Spinal cord (tissue), 10 donors: ENCODE data around the gene SAMD5. TPM values are rescaled to one million over a fixed set of nuclear protein-coding genes. Genes with fewer than 3 reads are reported as not detected.

ENCODE experiments used
- DNase-seq, 6 donors: peaks; one replicate each; pipeline versions ENCODE4 v3.0.0 to v3.0.0-alpha.2; 2013 to 2015; ENCODE audit warnings: low spot score in 6 of 6, low read depth in 4 of 6
- H3K27ac ChIP-seq: one replicate; pipeline ENCODE4 v1.5.1; 2013; ENCODE audit warnings: low read depth, low read length, control low read depth
- H3K27me3 ChIP-seq: one replicate; pipeline ENCODE4 v1.6.1; 2013; ENCODE audit warnings: low read length; ENCODE audit not compliant: control insufficient read depth, insufficient read depth
- H3K36me3 ChIP-seq: one replicate; pipeline ENCODE4 v1.6.1; 2013; ENCODE audit warnings: low read length; ENCODE audit not compliant: control insufficient read depth, insufficient read depth
- H3K4me1 ChIP-seq: one replicate; pipeline ENCODE4 v1.6.1; 2013; ENCODE audit warnings: low read length; ENCODE audit not compliant: control insufficient read depth, insufficient read depth
- H3K4me3 ChIP-seq: one replicate; pipeline ENCODE4 v1.5.1; 2013; ENCODE audit warnings: low read depth, low read length, control low read depth
- H3K9me3 ChIP-seq: one replicate; pipeline ENCODE4 v1.6.1; 2013; ENCODE audit warnings: low read length; ENCODE audit not compliant: control insufficient read depth, insufficient read depth
- WGBS: methylation state at CpG from one replicate; pipeline ENCODE4 v1.1.5; 2013; ENCODE audit warnings: missing lambda C conversion rate; ENCODE audit not compliant: insufficient coverage; 5-methylcytosine and 5-hydroxymethylcytosine counted together
- polyA plus RNA-seq, 2 donors: library from polyadenylated mRNA; unstranded; fragments of 120-200 nt; gene quantifications; one replicate each; pipeline ENCODE4 v1.2.1, GENCODE V29; 2013; ENCODE audit not compliant: insufficient read length in 2 of 2
- total RNA-seq, 2 donors: library from RNA; depleted of rRNA in 1 of 2; stranded (reverse); fragments of 120-200 nt in 1 of 2; fragments of >200 nt in 1 of 2; gene quantifications; one replicate each; pipeline versions ENCODE4 v1.2.3 to v1.2.4, GENCODE V29; 2013 to 2014
- donor health status: healthy.

The SAMD5 gene
- total and polyA plus RNA-seq, 4 donors = 3.5 to 9.2 (median 6.1) TPM

DNA sequence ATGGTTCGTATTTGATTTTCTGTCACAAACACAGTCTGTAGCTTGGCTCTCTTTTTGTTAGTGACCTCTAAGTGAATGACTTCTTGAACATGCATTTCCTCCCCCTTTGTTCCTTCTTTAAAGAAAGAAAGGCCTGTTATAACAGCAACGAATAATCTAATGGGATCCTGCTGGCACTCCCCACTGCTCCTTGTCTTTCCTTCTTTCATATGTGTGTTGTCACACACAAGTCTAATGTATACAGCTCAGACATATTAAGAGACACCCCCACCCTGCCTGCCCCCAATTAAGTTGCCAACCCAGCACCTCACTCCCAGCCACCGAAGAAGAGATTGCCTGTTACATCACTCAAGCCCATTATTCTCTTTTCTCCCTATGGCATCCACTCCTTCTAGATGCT, 4.9 kb upstream of the SAMD5 start:
- WGBS = no CpG with 5 or more reads among the region's 3 CpGs
- Histone ChIP-seq H3K27me3 (peaks cover 10% of the 10 kb centered on the region), H3K36me3 (no peaks in the 10 kb centered on the region), H3K4me1 (peaks cover 17% of the 10 kb centered on the region), H3K27ac (no peak overlapping the region), H3K9me3 (no peaks in the 10 kb centered on the region), H3K4me3 (no peak overlapping the region)
- DNase-seq = no peak

DNA sequence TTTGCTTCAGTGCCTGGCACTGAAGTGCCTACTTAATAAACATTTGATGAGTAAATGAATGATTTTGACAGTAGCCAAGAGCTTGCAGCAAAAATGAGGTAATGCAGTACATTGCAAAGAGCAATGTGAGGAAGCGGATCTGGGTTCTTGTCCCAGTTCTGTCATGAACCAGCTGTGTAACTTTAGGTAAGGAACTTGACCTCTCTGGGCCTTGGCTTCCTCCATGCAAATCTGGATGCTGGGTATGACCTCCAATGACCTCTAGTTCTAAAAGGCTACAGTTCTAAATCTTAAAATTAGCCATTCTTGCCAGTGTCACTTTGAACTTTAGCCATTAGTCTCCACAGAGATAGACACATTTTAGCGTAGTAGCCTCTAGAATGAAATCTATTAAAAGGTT, 3.6 kb upstream of the SAMD5 start:
- WGBS = 93% methylated on average over 1 of the region's 2 CpGs
- no peaks in the 10 kb centered on the region for H3K9me3 ChIP-seq
- no peak overlapping the region for H3K4me3 ChIP-seq
- peaks cover 21% of the 10 kb centered on the region for H3K4me1 ChIP-seq
- H3K36me3 ChIP-seq = no peaks in the 10 kb centered on the region
- no peak for DNase-seq
- H3K27me3 ChIP-seq = peaks cover 21% of the 10 kb centered on the region
- no peak overlapping the region for H3K27ac ChIP-seq

DNA sequence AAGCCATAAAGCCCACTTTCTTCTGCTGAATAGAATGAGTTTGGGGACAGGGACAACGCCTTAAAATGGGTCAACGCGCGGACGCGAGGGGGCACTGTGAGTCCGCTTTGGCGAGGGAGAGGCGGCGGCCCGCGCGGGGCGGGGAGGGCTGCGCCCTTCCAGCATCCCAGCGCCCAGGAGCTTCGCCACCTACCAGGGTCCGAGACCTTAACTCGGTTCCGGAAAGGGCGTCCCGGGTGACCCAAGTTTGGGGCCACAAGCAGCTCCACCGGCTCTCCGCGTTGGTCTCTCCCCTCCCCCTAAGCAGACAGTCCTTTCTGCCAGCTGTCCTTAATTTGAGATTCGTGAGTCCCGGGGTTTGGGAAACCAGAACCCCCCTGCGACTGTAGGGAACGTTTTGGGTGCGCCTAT, 1.8 kb upstream of the SAMD5 start:
- no peaks in the 10 kb centered on the region for H3K9me3 ChIP-seq
- peaks cover 21% of the 10 kb centered on the region for H3K4me1 ChIP-seq
- H3K27ac ChIP-seq = no peak overlapping the region
- peak overlapping the region; percentile 76 for H3K4me3 ChIP-seq
- peak in 5 of 6 donors; percentile 54 to 92 (median 62) for DNase-seq
- no peaks in the 10 kb centered on the region for H3K36me3 ChIP-seq
- H3K27me3 ChIP-seq = peaks cover 25% of the 10 kb centered on the region
- WGBS = 0% methylated on average over 30 of the region's 30 CpGs

- Histone ChIP-seq H3K27ac (peak overlapping the region; percentile 85), H3K4me1 (peaks cover 21% of the 10 kb centered on the region), H3K27me3 (peaks cover 25% of the 10 kb centered on the region), H3K4me3 (peak overlapping the region; percentile 76), H3K36me3 (no peaks in the 10 kb centered on the region), H3K9me3 (no peaks in the 10 kb centered on the region)
- DNase-seq = peak in 2 of 6 donors; percentile 57
- WGBS = under 1% methylated on average over 47 of the region's 52 CpGs
Measured at GRCh38 chr6:147507162-147508041, 1.1 kb upstream of the SAMD5 start.

- H3K27ac ChIP-seq = peak overlapping the region; percentile 71
- under 1% methylated on average over 72 of the region's 73 CpGs for WGBS
- peak overlapping the region; percentile 76 for H3K4me3 ChIP-seq
- H3K9me3 ChIP-seq = no peaks in the 10 kb centered on the region
- H3K4me1 ChIP-seq = peaks cover 21% of the 10 kb centered on the region
- peaks cover 25% of the 10 kb centered on the region for H3K27me3 ChIP-seq
- DNase-seq = no peak
- no peaks in the 10 kb centered on the region for H3K36me3 ChIP-seq
Measured at GRCh38 chr6:147508866-147509608, 547 bp downstream of the SAMD5 start.

GRCh38 chr6:147509891-147510290, 1.4 kb downstream of the SAMD5 start:
- WGBS = 53% methylated on average over 7 of the region's 7 CpGs
- peak in 1 of 6 donors; percentile 10 for DNase-seq
- Histone ChIP-seq H3K36me3 (no peaks in the 10 kb centered on the region), H3K4me3 (peak overlapping the region; percentile 76), H3K27ac (no peak overlapping the region), H3K4me1 (peaks cover 21% of the 10 kb centered on the region), H3K9me3 (no peaks in the 10 kb centered on the region), H3K27me3 (peaks cover 25% of the 10 kb centered on the region)

- H3K27ac ChIP-seq = no peak overlapping the region
- WGBS = 45% methylated on average over 2 of the region's 5 CpGs
- peaks cover 25% of the 10 kb centered on the region for H3K27me3 ChIP-seq
- no peaks in the 10 kb centered on the region for H3K9me3 ChIP-seq
- peak in 1 of 6 donors; percentile 10 for DNase-seq
- no peak overlapping the region for H3K4me3 ChIP-seq
- no peaks in the 10 kb centered on the region for H3K36me3 ChIP-seq
- peaks cover 21% of the 10 kb centered on the region for H3K4me1 ChIP-seq
Measured at GRCh38 chr6:147510929-147511590, 2.6 kb downstream of the SAMD5 start.

- peak in 1 of 6 donors; percentile 24 for DNase-seq
- Histone ChIP-seq H3K4me3 (no peak overlapping the region), H3K27me3 (peaks cover 5% of the 10 kb centered on the region), H3K27ac (no peak overlapping the region), H3K4me1 (no peaks in the 10 kb centered on the region), H3K36me3 (no peaks in the 10 kb centered on the region), H3K9me3 (no peaks in the 10 kb centered on the region)
- no CpG with 5 or more reads among the region's 2 CpGs for WGBS
Measured at GRCh38 chr6:147514831-147515230, 6.3 kb downstream of the SAMD5 start.

DNA sequence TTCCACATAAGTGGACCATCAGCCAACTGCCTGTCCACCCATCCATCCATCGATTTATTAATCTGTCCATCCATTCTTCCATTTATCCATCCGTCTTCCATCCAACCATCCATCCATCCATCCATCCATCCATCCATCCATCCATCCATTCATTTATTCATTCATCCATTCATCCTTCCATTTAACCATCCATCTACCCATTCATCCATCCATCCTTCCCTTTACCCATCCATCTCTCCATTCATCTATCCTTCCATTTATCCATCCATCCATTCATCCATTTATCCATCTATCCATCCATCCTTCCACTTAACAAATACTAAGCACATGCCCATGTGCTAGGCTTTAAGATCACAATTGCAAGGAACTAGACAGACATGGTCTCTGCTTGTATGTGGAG, 6.8 kb downstream of the SAMD5 start:
- H3K9me3 ChIP-seq = no peaks in the 10 kb centered on the region
- no peaks in the 10 kb centered on the region for H3K36me3 ChIP-seq
- H3K27ac ChIP-seq = no peak overlapping the region
- WGBS = 90% methylated on average over 2 of the region's 2 CpGs
- H3K27me3 ChIP-seq = no peaks in the 10 kb centered on the region
- H3K4me3 ChIP-seq = no peak overlapping the region
- H3K4me1 ChIP-seq = no peaks in the 10 kb centered on the region
- no peak for DNase-seq
